B cell (primary cell): ENCODE data around the gene ERC2.

Source experiments
- EZH2 ChIP-seq: IDR thresholded peaks from 2 replicates; pipeline ENCODE4 v1.6.1; 2012; ENCODE audit warnings: borderline replicate concordance, low read depth, mild to moderate bottlenecking, moderate library complexity, low read length; ENCODE audit not compliant: insufficient read depth, poor library complexity, severe bottlenecking
- TF ChIP-seq, protein P1 (sequence below): fragments of 200-600 bp; IDR thresholded peaks from one replicate; pipeline ENCODE4 v1.8.0; 2022; ENCODE audit warnings: antibody characterized with exemption, mild to moderate bottlenecking

DNA sequence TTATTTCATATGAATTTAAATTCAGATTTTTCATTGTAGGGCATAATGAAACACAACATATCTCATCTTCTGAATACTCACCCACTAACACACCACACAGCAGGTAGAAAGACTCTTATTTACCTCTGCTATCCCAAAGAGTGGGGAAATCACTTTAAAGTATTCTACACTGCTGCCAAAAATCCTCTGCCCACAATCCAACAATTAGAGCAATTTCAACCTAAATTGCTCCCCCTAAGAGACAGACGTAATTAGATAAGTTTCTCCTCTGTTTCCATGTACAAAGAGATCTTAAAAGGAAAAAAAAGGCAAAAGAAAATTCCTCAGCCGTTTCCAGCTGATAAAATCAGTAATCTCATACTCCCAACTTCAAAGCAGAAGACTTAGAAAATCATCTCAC lies 331.8 kb downstream of the ERC2 start:
- no peak for TF ChIP-seq EZH2
- TF ChIP-seq, protein P1, sequence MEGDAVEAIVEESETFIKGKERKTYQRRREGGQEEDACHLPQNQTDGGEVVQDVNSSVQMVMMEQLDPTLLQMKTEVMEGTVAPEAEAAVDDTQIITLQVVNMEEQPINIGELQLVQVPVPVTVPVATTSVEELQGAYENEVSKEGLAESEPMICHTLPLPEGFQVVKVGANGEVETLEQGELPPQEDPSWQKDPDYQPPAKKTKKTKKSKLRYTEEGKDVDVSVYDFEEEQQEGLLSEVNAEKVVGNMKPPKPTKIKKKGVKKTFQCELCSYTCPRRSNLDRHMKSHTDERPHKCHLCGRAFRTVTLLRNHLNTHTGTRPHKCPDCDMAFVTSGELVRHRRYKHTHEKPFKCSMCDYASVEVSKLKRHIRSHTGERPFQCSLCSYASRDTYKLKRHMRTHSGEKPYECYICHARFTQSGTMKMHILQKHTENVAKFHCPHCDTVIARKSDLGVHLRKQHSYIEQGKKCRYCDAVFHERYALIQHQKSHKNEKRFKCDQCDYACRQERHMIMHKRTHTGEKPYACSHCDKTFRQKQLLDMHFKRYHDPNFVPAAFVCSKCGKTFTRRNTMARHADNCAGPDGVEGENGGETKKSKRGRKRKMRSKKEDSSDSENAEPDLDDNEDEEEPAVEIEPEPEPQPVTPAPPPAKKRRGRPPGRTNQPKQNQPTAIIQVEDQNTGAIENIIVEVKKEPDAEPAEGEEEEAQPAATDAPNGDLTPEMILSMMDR, result no peak
